ENCODE measurements around the gene AGFG2.

Gene AGFG2

GRCh38 chr7:100612730-100613390, 73.9 kb downstream of the AGFG2 start:
- DNase-seq (ENCODE audit: low spot score) = no peak

DNA sequence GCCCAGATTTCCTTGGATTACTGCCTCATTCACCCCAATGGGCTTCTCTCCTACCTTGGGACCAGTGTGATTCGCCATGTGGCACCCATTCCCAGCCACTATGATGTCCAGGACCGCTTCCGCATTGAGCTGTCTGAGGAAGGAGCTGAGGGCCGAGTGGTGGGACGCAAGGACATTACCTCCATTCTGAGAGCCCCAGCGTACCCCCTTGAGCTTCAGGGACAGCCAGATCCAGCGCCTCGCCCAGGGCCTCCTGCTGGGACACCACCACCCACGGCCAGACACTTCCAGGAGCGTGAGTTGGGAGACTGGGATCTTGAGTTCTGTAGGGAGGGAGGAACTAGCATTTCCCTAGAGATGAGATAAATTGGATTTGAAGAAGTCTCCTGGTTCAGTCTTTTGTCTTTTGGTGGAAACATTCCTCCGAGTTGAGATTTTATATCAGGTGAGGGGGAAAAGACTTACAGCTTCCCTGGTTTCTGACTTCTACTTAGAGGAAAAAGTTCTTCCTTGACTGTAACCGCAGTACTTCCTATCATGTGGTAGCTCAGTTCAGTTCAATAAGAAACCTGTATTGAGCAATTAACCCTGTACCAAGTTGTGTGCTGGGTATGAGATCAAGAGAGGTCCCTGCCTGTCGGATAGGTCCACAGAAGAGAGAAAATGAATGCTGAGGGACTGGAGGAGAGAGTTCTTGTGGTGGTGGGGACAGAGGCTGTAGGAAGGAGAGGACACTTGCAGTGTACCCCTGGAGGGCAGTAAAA, 74.6 kb downstream of the AGFG2 start:
- DNase-seq (ENCODE audit: low spot score) = no peak

GRCh38 chr7:100614308-100614861, 75.4 kb downstream of the AGFG2 start:
- DNase-seq (ENCODE audit: low spot score) = no peak

Measured in left forelimb (tissue), 1 donor.